H1 (cell line): ENCODE data around the gene PTPRCAP. TPM values are rescaled to one million over a fixed set of nuclear protein-coding genes. Genes with fewer than 3 reads are reported as not detected.

Experiments
- CTCF ChIA-PET: fragments of 300-600 bp; sonication (Branson Sonifier 250); formaldehyde crosslinking; loops from one replicate; lab custom pipeline; 2021; ENCODE audit not compliant: partially characterized antibody; lab: Charles Lee
- POLR2A ChIA-PET: fragments of 300-600 bp; sonication (Branson Sonifier 250); formaldehyde crosslinking; loops from one replicate; lab custom pipeline; 2021; ENCODE audit warnings: inconsistent platforms; ENCODE audit not compliant: partially characterized antibody; lab: Charles Lee
- DNase-seq, 2 experiments: peaks; one replicate each; pipeline versions ENCODE4 v3.0.0 to v3.0.0-alpha.2; 2010 to 2022; ENCODE audit warnings: low spot score in 2 of 2, low read depth in 1 of 2, mixed read lengths in 1 of 2
- FAIRE-seq: peaks from 2 replicates; lab custom pipeline; 2011; peaks lifted over from hg19 to GRCh38; lab: Jason Lieb, UNC
- H2AFZ ChIP-seq: 2 replicates; pipeline ENCODE4 v1.8.1; 2012; ENCODE audit warnings: low read length, inconsistent platforms
- H2AK5ac ChIP-seq: 2 replicates; pipeline ENCODE4 v1.6.1; 2013; ENCODE audit warnings: low read depth, low read length
- H2BK120ac ChIP-seq: replicated peaks from 2 replicates; pipeline ENCODE3; 2013; ENCODE audit warnings: low read depth, low read length, inconsistent platforms
- H2BK12ac ChIP-seq: 2 replicates; pipeline ENCODE4 v1.6.1; 2013; ENCODE audit warnings: low read depth, low read length
- H2BK15ac ChIP-seq: 2 replicates; pipeline ENCODE4 v1.6.1; 2013; ENCODE audit warnings: low read length
- H2BK20ac ChIP-seq: 2 replicates; pipeline ENCODE4 v1.6.1; 2013; ENCODE audit warnings: low read length
- H2BK5ac ChIP-seq: 2 replicates; pipeline ENCODE4 v1.6.1; 2013; ENCODE audit warnings: low read depth, low read length
- H3K14ac ChIP-seq: 2 replicates; pipeline ENCODE4 v1.6.1; 2013; ENCODE audit warnings: inconsistent platforms; ENCODE audit not compliant: insufficient read length
- H3K18ac ChIP-seq: 2 replicates; pipeline ENCODE4 v1.6.1; 2013; ENCODE audit warnings: low read length; ENCODE audit errors: extremely low read depth
- H3K23ac ChIP-seq: 2 replicates; pipeline ENCODE4 v1.6.1; 2013; ENCODE audit warnings: inconsistent platforms; ENCODE audit not compliant: insufficient read length
- H3K23me2 ChIP-seq: 2 replicates; pipeline ENCODE4 v1.6.1; 2013; ENCODE audit warnings: low read depth, low read length
- H3K27ac ChIP-seq: 2 replicates; pipeline ENCODE4 v1.6.1; 2011; ENCODE audit warnings: low read depth, low read length, inconsistent platforms
- H3K27me3 ChIP-seq, 4 experiments: replicated peaks in 1 of 4; 1 replicate in 1 of 4; 2 replicates in 3 of 4; pipeline versions ENCODE4 v1.6.1 to v1.8.1; 2011 to 2013; ENCODE audit warnings: low read length in 3 of 4, mild to moderate bottlenecking in 3 of 4, inconsistent platforms in 2 of 4, mixed read lengths in 2 of 4, moderate library complexity in 1 of 4; ENCODE audit not compliant: control insufficient read depth in 3 of 4, insufficient read depth in 3 of 4; ENCODE audit errors: extremely low read depth in 1 of 4
- H3K36me3 ChIP-seq, 4 experiments: 2 replicates each; pipeline versions ENCODE4 v1.6.1 to v1.8.1; 2011 to 2013; ENCODE audit warnings: mild to moderate bottlenecking in 4 of 4, low read length in 3 of 4, moderate library complexity in 2 of 4, control low read depth in 1 of 4, inconsistent platforms in 1 of 4; ENCODE audit not compliant: insufficient read depth in 4 of 4, control insufficient read depth in 2 of 4
- H3K4ac ChIP-seq: replicated peaks from 2 replicates; pipeline ENCODE3; 2013; ENCODE audit warnings: low read length, low read depth, mixed read lengths, inconsistent platforms; ENCODE audit not compliant: insufficient read length
- H3K4me1 ChIP-seq, 4 experiments: replicated peaks in 1 of 4; 1 replicate in 1 of 4; 2 replicates in 3 of 4; pipeline versions ENCODE4 v1.6.1 to v1.8.1; 2011 to 2013; ENCODE audit warnings: low read length in 3 of 4, inconsistent platforms in 2 of 4, mixed read lengths in 1 of 4; ENCODE audit not compliant: insufficient read depth in 4 of 4, control insufficient read depth in 3 of 4
- H3K4me2 ChIP-seq, 2 experiments: 2 replicates each; pipeline versions ENCODE4 v1.6.1 to v1.8.1; 2011 to 2013; ENCODE audit warnings: low read depth in 2 of 2, low read length in 2 of 2, control low read depth in 1 of 2, inconsistent platforms in 1 of 2, mild to moderate bottlenecking in 1 of 2; ENCODE audit not compliant: insufficient read depth in 1 of 2
- H3K4me3 ChIP-seq, 4 experiments: fragments of 200-600, 300-600 bp in 1 of 4; sonication (generic), shearing (Covaris generic), sonication (Bioruptor Twin) in 1 of 4; 2 replicates each; pipeline versions ENCODE4 v1.5.1 to v1.8.1; 2011 to 2016; ENCODE audit warnings: low read length in 4 of 4, low read depth in 3 of 4, control low read depth in 2 of 4, inconsistent platforms in 2 of 4, mild to moderate bottlenecking in 2 of 4, mixed read lengths in 1 of 4, moderate library complexity in 1 of 4; ENCODE audit not compliant: insufficient read depth in 2 of 4; ENCODE audit errors: extremely low read depth in 1 of 4
- H3K56ac ChIP-seq: replicated peaks from 2 replicates; pipeline ENCODE3; 2013; ENCODE audit warnings: low read depth, mild to moderate bottlenecking, mixed read lengths, low read length, inconsistent platforms; ENCODE audit not compliant: insufficient read length
- H3K79me1 ChIP-seq: 2 replicates; pipeline ENCODE4 v1.6.1; 2013; ENCODE audit warnings: low read depth, low read length, control low read depth
- H3K79me2 ChIP-seq, 2 experiments: 2 replicates each; pipeline versions ENCODE4 v1.6.1 to v1.8.1; 2012 to 2013; ENCODE audit warnings: low read length in 2 of 2, mild to moderate bottlenecking in 2 of 2, inconsistent platforms in 1 of 2; ENCODE audit not compliant: insufficient read depth in 2 of 2, control insufficient read depth in 1 of 2
- H3K9ac ChIP-seq, 4 experiments: replicated peaks in 1 of 4; 1 replicate in 1 of 4; 2 replicates in 3 of 4; pipeline versions ENCODE4 v1.6.1 to v1.8.1; 2011 to 2013; ENCODE audit warnings: low read depth in 3 of 4, low read length in 3 of 4, control low read depth in 2 of 4, mild to moderate bottlenecking in 2 of 4, moderate library complexity in 2 of 4, inconsistent platforms in 1 of 4; ENCODE audit errors: extremely low read depth in 1 of 4
- H3K9me3 ChIP-seq, 2 experiments: 2 replicates each; pipeline versions ENCODE4 v1.6.1 to v1.8.1; 2012 to 2013; ENCODE audit warnings: mild to moderate bottlenecking in 2 of 2, moderate library complexity in 2 of 2, control low read depth in 1 of 2, inconsistent platforms in 1 of 2, low read depth in 1 of 2, low read length in 1 of 2, mixed read lengths in 1 of 2; ENCODE audit not compliant: insufficient read depth in 2 of 2
- H4K20me1 ChIP-seq, 2 experiments: replicated peaks in 1 of 2; 2 replicates each; pipeline versions ENCODE3 to v1.8.1; 2011 to 2013; ENCODE audit warnings: inconsistent platforms in 2 of 2, low read length in 2 of 2, mild to moderate bottlenecking in 1 of 2; ENCODE audit not compliant: insufficient read depth in 2 of 2, control insufficient read depth in 1 of 2
- H4K5ac ChIP-seq: 2 replicates; pipeline ENCODE4 v1.6.1; 2013; ENCODE audit warnings: low read length, low read depth, mixed read lengths, inconsistent platforms; ENCODE audit not compliant: insufficient read length
- H4K8ac ChIP-seq: 2 replicates; pipeline ENCODE4 v1.8.0; 2013; ENCODE audit warnings: mild to moderate bottlenecking, moderate library complexity, low read length, inconsistent platforms; ENCODE audit not compliant: insufficient read depth; ENCODE audit errors: extremely low read depth
- H4K91ac ChIP-seq: replicated peaks from 2 replicates; pipeline ENCODE3; 2013; ENCODE audit warnings: low read length, mixed read lengths, inconsistent platforms; ENCODE audit not compliant: insufficient read length
- CEBPB ChIP-seq: IDR thresholded peaks from 2 replicates; pipeline ENCODE4 v1.6.1; 2012; ENCODE audit warnings: low read depth, low read length
- GTF2F1 ChIP-seq: IDR thresholded peaks from 2 replicates; pipeline ENCODE4 v1.6.1; 2012; ENCODE audit warnings: low read depth, low read length, improper control_type of control experiment, borderline replicate concordance
- HDAC6 ChIP-seq: IDR thresholded peaks from one replicate; pipeline ENCODE4 v1.7.1; 2012; ENCODE audit warnings: low read depth, mild to moderate bottlenecking, inconsistent platforms, low read length, moderate library complexity
- KDM1A ChIP-seq: fragments of 200-600, 300-600 bp; sonication (generic); IDR thresholded peaks from 2 replicates; pipeline ENCODE4 v1.7.1; 2016; ENCODE audit warnings: mild to moderate bottlenecking, low read length, borderline replicate concordance
- KDM5A ChIP-seq: fragments of 200-600 bp; IDR thresholded peaks from 2 replicates; pipeline ENCODE4 v1.7.1; 2012; ENCODE audit warnings: mild to moderate bottlenecking, low read length, inconsistent platforms, mixed read lengths
- MAFK ChIP-seq: IDR thresholded peaks from 2 replicates; pipeline ENCODE4 v1.6.1; 2012; ENCODE audit warnings: low read depth, mild to moderate bottlenecking, improper control_type of control experiment, low read length
- POLR2A ChIP-seq, 2 experiments: IDR thresholded peaks; 1 replicate in 1 of 2; 2 replicates in 1 of 2; pipeline ENCODE4 v1.6.1; 2011; ENCODE audit warnings: low read depth in 2 of 2, low read length in 2 of 2, mild to moderate bottlenecking in 2 of 2; ENCODE audit errors: control extremely low read depth in 1 of 2
- SP4 ChIP-seq: IDR thresholded peaks from 2 replicates; pipeline ENCODE4 v1.6.1; 2012; ENCODE audit warnings: low read length, inconsistent platforms
- WGBS, 2 experiments: shearing (Covaris generic) in 1 of 2; methylation state at CpG; one replicate each; pipeline versions ENCODE4 v1.1.6 to v1.1.7; 2013 to 2015; ENCODE audit warnings: low lambda C conversion rate in 2 of 2, mixed read lengths in 2 of 2, inconsistent platforms in 1 of 2, low coverage in 1 of 2, missing lambda C conversion rate in 1 of 2; ENCODE audit not compliant: insufficient replicate concordance in 2 of 2, insufficient coverage in 1 of 2, insufficient read length in 1 of 2; ENCODE audit errors: extremely low coverage in 1 of 2, missing lambda C conversion rate in 1 of 2; 5-methylcytosine and 5-hydroxymethylcytosine counted together
- polyA plus RNA-seq, 7 experiments: library from polyadenylated mRNA; depleted of rRNA in 3 of 7; stranded (reverse) in 5 of 7; unstranded in 2 of 7; fragments of >200 nt in 5 of 7; fragments of 200-250 nt in 2 of 7; gene quantifications; 1 replicate in 5 of 7; 2 replicates in 1 of 7; 4 replicates in 1 of 7; pipeline versions ENCODE4 v1.2.1 to v1.2.3, GENCODE V29; 2011 to 2013; ENCODE audit warnings: missing spikeins in 2 of 7, mixed read lengths in 2 of 7
- total RNA-seq: library from RNA; stranded (reverse); fragmentation: NEBNext Ultra II Directional; extraction: Animal tissue kit (Norgen Biotek cat#: 25700); gene quantifications from 2 replicates; pipeline ENCODE4 v1.2.1, GENCODE V29; 2021
- TF ChIP-seq, protein P1 (sequence below), 3 experiments: IDR thresholded peaks; 1 replicate in 2 of 3; 2 replicates in 1 of 3; pipeline versions ENCODE4 v1.5.1 to v1.6.1; 2011; ENCODE audit warnings: low read length in 3 of 3, mild to moderate bottlenecking in 3 of 3, inconsistent platforms in 2 of 3, low read depth in 1 of 3, moderate library complexity in 1 of 3; ENCODE audit not compliant: insufficient read depth in 1 of 3; ENCODE audit errors: control extremely low read depth in 1 of 3
- TF ChIP-seq, protein P2 (sequence below): IDR thresholded peaks from 2 replicates; pipeline ENCODE4 v1.6.1; 2012; ENCODE audit warnings: low read length, inconsistent platforms

The PTPRCAP gene
- total and polyA plus RNA-seq, 2 of the 8 experiments (the other 6 are each of a cell fraction or from before 2014, with no cell fraction given) = 0.78 to 6.7 TPM

DNA sequence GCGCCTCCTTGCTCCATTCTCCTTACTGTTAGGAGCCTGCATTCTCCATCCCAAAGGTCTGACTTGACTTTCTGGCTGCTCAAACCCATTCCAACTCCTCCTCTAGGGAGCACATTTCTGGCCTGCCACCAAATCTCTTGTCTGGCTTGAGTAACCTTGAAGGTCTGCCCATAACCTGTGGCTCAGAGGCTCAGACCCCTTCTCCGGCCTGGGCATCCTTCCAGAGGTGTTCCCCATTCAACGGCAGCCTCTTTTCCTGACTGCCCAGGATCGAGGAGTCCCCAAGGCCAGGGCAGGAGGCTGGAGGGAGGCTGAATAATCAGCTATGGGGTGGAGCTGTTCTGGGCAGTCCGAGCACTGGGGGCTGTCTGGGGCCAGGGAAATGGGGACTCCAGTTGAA lies 43.5 kb downstream of the PTPRCAP start:
- H3K4me3 ChIP-seq = no peak overlapping the region
- no peak overlapping the region for H2BK120ac ChIP-seq
- no peak overlapping the region for H3K56ac ChIP-seq
- no peak overlapping the region for H3K23ac ChIP-seq
- no peak overlapping the region for H2AFZ ChIP-seq
- peaks cover 13% of the 10 kb centered on the region for H3K23me2 ChIP-seq
- CTCF ChIA-PET = interaction anchor here (7.0 to 34.8 kb wide), 2 partner anchors 13 to 36 kb away, joined by 52 to 1305 read pairs; partner anchors contain the start of gene POLD4
- no peak overlapping the region for H2BK5ac ChIP-seq
- no peak overlapping the region for H3K4ac ChIP-seq
- peaks cover 5 to 21% (median 14%) of the 10 kb centered on the region in 4 experiments; a peak in 5 of 8 replicates for H3K36me3 ChIP-seq
- no peaks in the 10 kb centered on the region for H3K27me3 ChIP-seq
- H2BK12ac ChIP-seq = no peak overlapping the region
- no peak for FAIRE-seq
- POLR2A ChIA-PET = interaction anchor here (1.0 to 2.6 kb wide), 4 partner anchors 11 to 44 kb away, joined by 3 to 13 read pairs (median 4); partner anchors contain the start of gene PTPRCAP
- H4K91ac ChIP-seq = no peak overlapping the region
- H4K5ac ChIP-seq = no peak overlapping the region
- no peak overlapping the region for H3K9ac ChIP-seq
- H3K18ac ChIP-seq = no peak overlapping the region
- peak overlapping the region; percentile 70; the same call in 1 of the 2 replicates for H4K8ac ChIP-seq
- no peak overlapping the region for H2AK5ac ChIP-seq
- H3K27ac ChIP-seq = no peak overlapping the region
- WGBS, 2 experiments = 89% methylated on average over 5 of the region's 5 CpGs; no CpG with 5 or more reads in 1 of the 2 experiments
- H2BK15ac ChIP-seq = no peak overlapping the region
- H4K20me1 ChIP-seq = peaks cover 0 to 5% of the 10 kb centered on the region in 2 experiments
- H3K4me1 ChIP-seq = peaks cover 0 to 9% (median 6%) of the 10 kb centered on the region in 4 experiments; a peak in 4 of 7 replicates
- H2BK20ac ChIP-seq = no peak overlapping the region
- DNase-seq = no peak
- no peak overlapping the region for H3K14ac ChIP-seq
- H3K79me1 ChIP-seq = 0 out of 2 replicates have a peak, but pooled peaks cover 2% of the 10 kb centered on the region
- H3K9me3 ChIP-seq = no peaks in the 10 kb centered on the region
- H3K79me2 ChIP-seq = no peaks in the 10 kb centered on the region
- H3K4me2 ChIP-seq = no peak overlapping the region
- no peak for TF ChIP-seq CEBPB
- TF ChIP-seq SP4 = no peak
- TF ChIP-seq HDAC6 = no peak
- TF ChIP-seq, protein P1, sequence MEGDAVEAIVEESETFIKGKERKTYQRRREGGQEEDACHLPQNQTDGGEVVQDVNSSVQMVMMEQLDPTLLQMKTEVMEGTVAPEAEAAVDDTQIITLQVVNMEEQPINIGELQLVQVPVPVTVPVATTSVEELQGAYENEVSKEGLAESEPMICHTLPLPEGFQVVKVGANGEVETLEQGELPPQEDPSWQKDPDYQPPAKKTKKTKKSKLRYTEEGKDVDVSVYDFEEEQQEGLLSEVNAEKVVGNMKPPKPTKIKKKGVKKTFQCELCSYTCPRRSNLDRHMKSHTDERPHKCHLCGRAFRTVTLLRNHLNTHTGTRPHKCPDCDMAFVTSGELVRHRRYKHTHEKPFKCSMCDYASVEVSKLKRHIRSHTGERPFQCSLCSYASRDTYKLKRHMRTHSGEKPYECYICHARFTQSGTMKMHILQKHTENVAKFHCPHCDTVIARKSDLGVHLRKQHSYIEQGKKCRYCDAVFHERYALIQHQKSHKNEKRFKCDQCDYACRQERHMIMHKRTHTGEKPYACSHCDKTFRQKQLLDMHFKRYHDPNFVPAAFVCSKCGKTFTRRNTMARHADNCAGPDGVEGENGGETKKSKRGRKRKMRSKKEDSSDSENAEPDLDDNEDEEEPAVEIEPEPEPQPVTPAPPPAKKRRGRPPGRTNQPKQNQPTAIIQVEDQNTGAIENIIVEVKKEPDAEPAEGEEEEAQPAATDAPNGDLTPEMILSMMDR (IDR thresholded peaks at IDR 0.05; ENCODE audit: control extremely low read depth in 1 of 3, insufficient read depth in 1 of 3, low read depth in 1 of 3, low read length in 3 of 3) = no peak
- TF ChIP-seq KDM5A = no peak
- no peak for TF ChIP-seq MAFK
- TF ChIP-seq KDM1A = no peak
- TF ChIP-seq, protein P2, sequence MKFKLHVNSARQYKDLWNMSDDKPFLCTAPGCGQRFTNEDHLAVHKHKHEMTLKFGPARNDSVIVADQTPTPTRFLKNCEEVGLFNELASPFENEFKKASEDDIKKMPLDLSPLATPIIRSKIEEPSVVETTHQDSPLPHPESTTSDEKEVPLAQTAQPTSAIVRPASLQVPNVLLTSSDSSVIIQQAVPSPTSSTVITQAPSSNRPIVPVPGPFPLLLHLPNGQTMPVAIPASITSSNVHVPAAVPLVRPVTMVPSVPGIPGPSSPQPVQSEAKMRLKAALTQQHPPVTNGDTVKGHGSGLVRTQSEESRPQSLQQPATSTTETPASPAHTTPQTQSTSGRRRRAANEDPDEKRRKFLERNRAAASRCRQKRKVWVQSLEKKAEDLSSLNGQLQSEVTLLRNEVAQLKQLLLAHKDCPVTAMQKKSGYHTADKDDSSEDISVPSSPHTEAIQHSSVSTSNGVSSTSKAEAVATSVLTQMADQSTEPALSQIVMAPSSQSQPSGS = no peak
- TF ChIP-seq POLR2A (IDR thresholded peaks at IDR 0.05; ENCODE audit: control extremely low read depth in 1 of 2, low read depth in 2 of 2, low read length in 2 of 2) = no peak
- no peak for TF ChIP-seq GTF2F1
